PC-9 (cell line): ENCODE results near the gene ZBTB37. TPM values are rescaled to one million over a fixed set of nuclear protein-coding genes. Genes with fewer than 3 reads are reported as not detected.
A peak's percentile ranks its signal among the peaks of the same experiment; 100 is the strongest.
"Not testable (repeated sequence)": the region's sequence is repeated elsewhere in the genome, so short reads cannot be mapped to it uniquely, and the experiment has no call there.

Source experiments
- BruUV-seq: library from RNA; stranded (reverse); fragments of 400-500 nt; replicated peaks from 2 replicates; lab custom pipeline; 2021; lab: Mats Ljungman, UMichigan
- CTCF ChIA-PET: fragments of 300-600 bp; sonication (Branson Sonifier 250); formaldehyde crosslinking; loops from one replicate; lab custom pipeline; 2022; ENCODE audit warnings: antibody characterized with exemption; lab: Charles Lee
- POLR2A ChIA-PET: fragments of 300-600 bp; sonication (Branson Sonifier 250); formaldehyde crosslinking; loops from one replicate; lab custom pipeline; 2022; ENCODE audit warnings: antibody characterized with exemption; ENCODE audit not compliant: unreplicated experiment; lab: Charles Lee
- DNase-seq, 2 experiments: peaks; one replicate each; pipeline versions ENCODE4 v3.0.0 to v3.0.0-alpha.2; 2015 to 2022; ENCODE audit warnings: mixed read lengths in 1 of 2
- H2AFZ ChIP-seq: fragments of 200-600 bp; sonication (generic); 2 replicates; pipeline ENCODE4 v1.8.1; 2017; ENCODE audit warnings: antibody characterized with exemption
- H3F3A ChIP-seq: fragments of 200-600 bp; sonication (generic); 2 replicates; pipeline ENCODE4 v1.8.1; 2017; ENCODE audit warnings: antibody characterized with exemption, mild to moderate bottlenecking, low read depth; ENCODE audit not compliant: insufficient read depth
- H3K27ac ChIP-seq: fragments of 200-600 bp; sonication (generic); 2 replicates; pipeline ENCODE4 v1.6.1; 2016; ENCODE audit warnings: mixed run types
- H3K27me3 ChIP-seq: fragments of 200-600 bp; sonication (generic); 2 replicates; pipeline ENCODE4 v1.6.1; 2016; ENCODE audit warnings: low read depth, mixed run types; ENCODE audit not compliant: insufficient read depth
- H3K36me3 ChIP-seq: fragments of 200-600 bp; sonication (generic); 2 replicates; pipeline ENCODE4 v1.6.1; 2016; ENCODE audit warnings: low read depth, mixed run types
- H3K4me1 ChIP-seq: fragments of 200-600 bp; sonication (generic); replicated peaks from 2 replicates; pipeline ENCODE4 v1.6.1; 2016; ENCODE audit warnings: mixed run types; ENCODE audit not compliant: insufficient read depth
- H3K4me2 ChIP-seq: fragments of 200-600 bp; sonication (generic); 2 replicates; pipeline ENCODE4 v1.6.1; 2017; ENCODE audit warnings: mixed run types
- H3K4me3 ChIP-seq: fragments of 200-600 bp; sonication (generic); 2 replicates; pipeline ENCODE4 v1.6.1; 2016; ENCODE audit warnings: mixed run types
- H3K79me2 ChIP-seq: fragments of 200-600 bp; sonication (generic); 2 replicates; pipeline ENCODE4 v1.6.1; 2017; ENCODE audit warnings: low read depth, mixed run types
- H3K9me2 ChIP-seq: fragments of 200-600 bp; sonication (generic); 2 replicates; pipeline ENCODE4 v1.8.1; 2017; ENCODE audit warnings: mild to moderate bottlenecking; ENCODE audit not compliant: insufficient read depth
- H3K9me3 ChIP-seq: fragments of 200-600 bp; sonication (generic); 2 replicates; pipeline ENCODE4 v1.8.1; 2016; ENCODE audit warnings: low read depth; ENCODE audit not compliant: insufficient read depth
- H4K20me1 ChIP-seq: fragments of 200-600 bp; sonication (generic); 2 replicates; pipeline ENCODE4 v1.8.1; 2017; ENCODE audit not compliant: insufficient read depth
- CTCF ChIP-seq: fragments of 200-600 bp; sonication (generic); conservative IDR thresholded peaks from 2 replicates; pipeline ENCODE4 v1.6.1; 2017; ENCODE audit warnings: mixed run types, antibody characterized with exemption, mild to moderate bottlenecking, moderate library complexity
- EZH2 ChIP-seq: fragments of 200-600 bp; sonication (generic); IDR thresholded peaks from 2 replicates; pipeline ENCODE4 v1.8.0; 2017; ENCODE audit warnings: antibody characterized with exemption, low read depth
- intact Hi-C: fragments of 100-400 bp; cut with micrococcal nuclease; formaldehyde crosslinking; loops from one replicate; pipeline ENCODE4 v1.10.0; 2022; ENCODE audit not compliant: unreplicated experiment
- total RNA-seq: library from RNA; stranded (reverse); gene quantifications from 2 replicates; pipeline ENCODE4 v1.2.3, GENCODE V29; 2021

Gene ZBTB37
- total RNA-seq, 1 experiment from 2014 or later, result 8.3 TPM

DNA sequence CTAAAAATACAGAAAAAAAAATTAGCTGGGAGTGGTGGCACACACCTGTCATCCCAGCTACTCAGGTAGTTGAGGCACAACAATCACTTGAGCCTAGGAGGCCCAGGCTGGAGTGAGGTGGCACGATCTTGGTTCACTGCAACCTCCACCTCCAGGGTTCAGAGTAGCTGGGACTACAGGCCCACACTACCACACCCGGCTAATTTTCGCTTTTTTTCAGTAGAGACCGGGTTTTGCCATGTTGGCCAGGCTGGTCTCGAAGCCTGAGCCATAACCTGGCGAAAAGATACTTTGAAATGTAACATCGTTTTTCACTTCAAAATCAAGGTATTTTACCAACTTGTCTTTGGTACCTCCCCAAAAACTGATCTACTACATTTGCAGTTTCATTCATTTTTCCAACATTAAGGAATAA is 6.4 kb upstream of the ZBTB37 start:
- Histone ChIP-seq H3K27me3 (no peaks in the 10 kb centered on the region), H4K20me1 (peaks cover 48% of the 10 kb centered on the region), H3K4me1 (peaks cover 25% of the 10 kb centered on the region), H3K36me3 (peaks cover 44% of the 10 kb centered on the region), H3K9me2 (no peaks in the 10 kb centered on the region), H3K9me3 (no peaks in the 10 kb centered on the region), H2AFZ (no peak overlapping the region), H3K4me2 (no peak overlapping the region), H3K79me2 (peaks cover 24% of the 10 kb centered on the region), H3F3A (peaks cover 72% of the 10 kb centered on the region), H3K4me3 (no peak overlapping the region), H3K27ac (peak overlapping the region; percentile 31)
- ChIA-PET CTCF (no interaction called here), POLR2A (no interaction called here)
- intact Hi-C loops, result loop anchor here (10.0 kb wide), 2 partner anchors 213 to 1327 kb away; partner anchors contain the start of gene SUCO
- BruUV-seq, result no TSS peak
- peak in 1 of 2 experiments; percentile 56 for DNase-seq
- TF ChIP-seq CTCF, result no peak

DNA sequence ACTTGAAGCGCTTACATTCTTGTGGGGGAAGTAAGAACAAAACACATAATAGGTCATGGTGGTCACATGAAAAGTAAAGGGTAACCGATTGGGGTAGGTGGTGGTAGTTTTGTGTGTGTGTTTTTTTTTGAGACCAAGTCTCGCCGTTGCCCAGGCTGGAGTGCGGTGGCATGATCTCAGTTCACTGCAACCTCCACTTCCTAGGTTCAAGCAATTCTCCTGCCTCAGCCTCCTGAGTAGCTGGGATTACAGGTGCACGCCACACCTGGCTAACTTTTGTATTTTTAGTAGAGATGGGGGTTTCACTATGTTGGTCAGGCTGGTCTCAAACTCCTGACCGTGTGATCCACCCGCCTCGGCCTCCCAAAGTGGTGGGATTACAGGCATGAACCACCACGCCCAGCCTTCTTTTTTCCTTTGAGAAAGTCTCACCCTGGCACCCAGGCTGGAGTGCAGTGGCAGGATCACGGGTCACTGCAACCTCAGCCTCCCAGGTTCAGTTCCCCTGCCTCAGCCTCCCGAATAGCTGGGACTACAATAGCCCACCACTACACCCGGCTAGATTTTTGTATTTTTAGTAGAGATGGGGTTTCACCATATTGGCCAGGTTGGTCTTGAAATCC is 5.9 kb upstream of the ZBTB37 start:
- Histone ChIP-seq H3K79me2 (peaks cover 29% of the 10 kb centered on the region), H3F3A (peaks cover 77% of the 10 kb centered on the region), H3K36me3 (peaks cover 49% of the 10 kb centered on the region), H4K20me1 (peaks cover 52% of the 10 kb centered on the region), H3K27ac (peak overlapping the region; percentile 91), H3K4me1 (peaks cover 25% of the 10 kb centered on the region)
- CTCF ChIA-PET, H3K9me2 ChIP-seq, H3K4me3 ChIP-seq, H3K4me2 ChIP-seq, POLR2A ChIA-PET, DNase-seq, H3K27me3 ChIP-seq, H3K9me3 ChIP-seq, BruUV-seq, H2AFZ ChIP-seq: not testable (repeated sequence)
- intact Hi-C loops, result loop anchor here (10.0 kb wide), 2 partner anchors 213 to 1327 kb away; partner anchors contain the start of gene SUCO

GRCh38 chr1:173862769-173863223 is 5.4 kb upstream of the ZBTB37 start:
- no peaks in the 10 kb centered on the region for H3K27me3 ChIP-seq
- H3K9me2 ChIP-seq, result no peaks in the 10 kb centered on the region
- H3K4me2 ChIP-seq, result no peak overlapping the region
- POLR2A ChIA-PET, result no interaction called here
- H3K4me1 ChIP-seq, result peaks cover 25% of the 10 kb centered on the region
- no peak for TF ChIP-seq CTCF
- no peak for TF ChIP-seq EZH2
- peaks cover 50% of the 10 kb centered on the region for H3K36me3 ChIP-seq
- BruUV-seq, result no TSS peak
- H3K79me2 ChIP-seq, result peaks cover 34% of the 10 kb centered on the region
- peaks cover 52% of the 10 kb centered on the region for H4K20me1 ChIP-seq
- no peak overlapping the region for H2AFZ ChIP-seq
- CTCF ChIA-PET, result no interaction called here
- intact Hi-C loops, result loop anchor here (10.0 kb wide), 2 partner anchors 212 to 1328 kb away; partner anchors contain the start of gene SUCO
- H3K4me3 ChIP-seq, result no peak overlapping the region
- no peak for DNase-seq
- no peaks in the 10 kb centered on the region for H3K9me3 ChIP-seq
- H3K27ac ChIP-seq, result peak overlapping the region; percentile 91
- H3F3A ChIP-seq, result peaks cover 82% of the 10 kb centered on the region
